HL-60 (cell line): ENCODE measurements around the gene RLN1.

ENCODE experiments used
- DNase-seq, 2 experiments: peaks; one replicate each; pipeline ENCODE4 v3.0.0-alpha.2; 2010 to 2020; ENCODE audit warnings: low read depth in 1 of 2, low spot score in 1 of 2
- H3K27ac ChIP-seq: fragments of 250-450 bp; sonication (Bioruptor Pico); replicated peaks from 2 replicates; pipeline ENCODE4 v1.5.1; 2020; ENCODE audit warnings: mild to moderate bottlenecking, moderate library complexity
- H3K27me3 ChIP-seq: fragments of 250-450 bp; sonication (Bioruptor Pico); 2 replicates; pipeline ENCODE4 v1.5.1; 2021; ENCODE audit warnings: mild to moderate bottlenecking, moderate library complexity; ENCODE audit not compliant: insufficient read depth, poor library complexity, severe bottlenecking
- H3K4me3 ChIP-seq: replicated peaks from 2 replicates; pipeline ENCODE4 v1.5.1; 2011; ENCODE audit warnings: mild to moderate bottlenecking, control low read depth, low read length; ENCODE audit not compliant: insufficient read depth
- GABPA ChIP-seq: IDR thresholded peaks from 2 replicates; pipeline ENCODE4 v1.6.1; 2012; ENCODE audit warnings: low read depth
- POLR2AphosphoS5 ChIP-seq: IDR thresholded peaks from 2 replicates; pipeline ENCODE4 v1.6.1; 2012; ENCODE audit warnings: low read depth
- SPI1 ChIP-seq: IDR thresholded peaks from 2 replicates; pipeline ENCODE4 v1.6.1; 2012; ENCODE audit warnings: low read depth, mild to moderate bottlenecking, borderline replicate concordance
- TF ChIP-seq, protein P1 (sequence below): IDR thresholded peaks from 2 replicates; pipeline ENCODE4 v1.6.1; 2012; ENCODE audit warnings: low read depth; ENCODE audit not compliant: insufficient replicate concordance
- TF ChIP-seq, protein P2 (sequence below): IDR thresholded peaks from one replicate; pipeline ENCODE4 v1.5.1; 2011; ENCODE audit warnings: low read length, control low read depth, inconsistent platforms; ENCODE audit not compliant: insufficient read depth

Gene RLN1

DNA sequence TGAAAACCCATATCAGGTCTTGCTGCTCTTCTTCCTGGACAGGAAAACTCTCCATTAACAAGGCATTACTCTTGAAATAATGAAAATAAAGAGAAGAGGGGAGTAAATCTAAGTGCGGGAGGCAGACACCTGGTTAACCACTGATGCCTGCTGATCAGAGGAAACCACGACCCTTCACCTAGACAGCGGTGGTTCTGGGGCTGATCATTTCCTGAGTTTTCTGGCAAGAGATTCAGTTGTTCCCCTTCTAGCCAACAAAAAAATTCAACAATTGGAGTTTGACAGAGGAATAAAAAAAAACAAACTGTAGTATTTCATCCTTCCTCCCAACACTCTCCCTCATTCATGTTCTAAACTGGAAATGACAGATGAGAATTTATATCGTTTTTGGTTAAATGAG lies 38.1 kb downstream of the RLN1 start:
- no peak for TF ChIP-seq POLR2AphosphoS5
- Histone ChIP-seq H3K27ac (no peak overlapping the region), H3K4me3 (no peak overlapping the region), H3K27me3 (peaks cover 3% of the 10 kb centered on the region)
- no peak for DNase-seq

DNA sequence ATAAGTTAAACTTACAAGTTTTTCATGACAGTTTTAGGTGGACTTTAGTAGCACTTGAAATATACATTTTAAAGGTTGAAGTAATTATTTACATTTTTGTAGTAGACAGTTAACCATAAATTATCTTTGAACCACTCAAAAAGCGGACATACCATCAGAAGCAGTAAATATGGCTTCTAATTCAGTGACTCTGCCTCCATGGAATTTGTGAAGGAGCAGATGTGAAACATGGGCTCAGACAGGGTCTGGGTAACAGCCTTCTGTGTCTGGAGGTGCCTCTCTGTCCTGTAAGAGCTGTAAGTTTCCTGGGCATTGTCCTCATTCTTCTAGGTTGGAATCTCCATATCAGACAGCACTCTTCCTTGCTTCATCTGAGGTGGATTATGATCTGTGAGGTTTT lies 47.5 kb downstream of the RLN1 start:
- peaks cover 5% of the 10 kb centered on the region for H3K27me3 ChIP-seq
- no peak overlapping the region for H3K4me3 ChIP-seq
- H3K27ac ChIP-seq: no peak overlapping the region
- DNase-seq: no peak
- TF ChIP-seq, protein P1, sequence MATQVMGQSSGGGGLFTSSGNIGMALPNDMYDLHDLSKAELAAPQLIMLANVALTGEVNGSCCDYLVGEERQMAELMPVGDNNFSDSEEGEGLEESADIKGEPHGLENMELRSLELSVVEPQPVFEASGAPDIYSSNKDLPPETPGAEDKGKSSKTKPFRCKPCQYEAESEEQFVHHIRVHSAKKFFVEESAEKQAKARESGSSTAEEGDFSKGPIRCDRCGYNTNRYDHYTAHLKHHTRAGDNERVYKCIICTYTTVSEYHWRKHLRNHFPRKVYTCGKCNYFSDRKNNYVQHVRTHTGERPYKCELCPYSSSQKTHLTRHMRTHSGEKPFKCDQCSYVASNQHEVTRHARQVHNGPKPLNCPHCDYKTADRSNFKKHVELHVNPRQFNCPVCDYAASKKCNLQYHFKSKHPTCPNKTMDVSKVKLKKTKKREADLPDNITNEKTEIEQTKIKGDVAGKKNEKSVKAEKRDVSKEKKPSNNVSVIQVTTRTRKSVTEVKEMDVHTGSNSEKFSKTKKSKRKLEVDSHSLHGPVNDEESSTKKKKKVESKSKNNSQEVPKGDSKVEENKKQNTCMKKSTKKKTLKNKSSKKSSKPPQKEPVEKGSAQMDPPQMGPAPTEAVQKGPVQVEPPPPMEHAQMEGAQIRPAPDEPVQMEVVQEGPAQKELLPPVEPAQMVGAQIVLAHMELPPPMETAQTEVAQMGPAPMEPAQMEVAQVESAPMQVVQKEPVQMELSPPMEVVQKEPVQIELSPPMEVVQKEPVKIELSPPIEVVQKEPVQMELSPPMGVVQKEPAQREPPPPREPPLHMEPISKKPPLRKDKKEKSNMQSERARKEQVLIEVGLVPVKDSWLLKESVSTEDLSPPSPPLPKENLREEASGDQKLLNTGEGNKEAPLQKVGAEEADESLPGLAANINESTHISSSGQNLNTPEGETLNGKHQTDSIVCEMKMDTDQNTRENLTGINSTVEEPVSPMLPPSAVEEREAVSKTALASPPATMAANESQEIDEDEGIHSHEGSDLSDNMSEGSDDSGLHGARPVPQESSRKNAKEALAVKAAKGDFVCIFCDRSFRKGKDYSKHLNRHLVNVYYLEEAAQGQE: no peak
- TF ChIP-seq, protein P2, sequence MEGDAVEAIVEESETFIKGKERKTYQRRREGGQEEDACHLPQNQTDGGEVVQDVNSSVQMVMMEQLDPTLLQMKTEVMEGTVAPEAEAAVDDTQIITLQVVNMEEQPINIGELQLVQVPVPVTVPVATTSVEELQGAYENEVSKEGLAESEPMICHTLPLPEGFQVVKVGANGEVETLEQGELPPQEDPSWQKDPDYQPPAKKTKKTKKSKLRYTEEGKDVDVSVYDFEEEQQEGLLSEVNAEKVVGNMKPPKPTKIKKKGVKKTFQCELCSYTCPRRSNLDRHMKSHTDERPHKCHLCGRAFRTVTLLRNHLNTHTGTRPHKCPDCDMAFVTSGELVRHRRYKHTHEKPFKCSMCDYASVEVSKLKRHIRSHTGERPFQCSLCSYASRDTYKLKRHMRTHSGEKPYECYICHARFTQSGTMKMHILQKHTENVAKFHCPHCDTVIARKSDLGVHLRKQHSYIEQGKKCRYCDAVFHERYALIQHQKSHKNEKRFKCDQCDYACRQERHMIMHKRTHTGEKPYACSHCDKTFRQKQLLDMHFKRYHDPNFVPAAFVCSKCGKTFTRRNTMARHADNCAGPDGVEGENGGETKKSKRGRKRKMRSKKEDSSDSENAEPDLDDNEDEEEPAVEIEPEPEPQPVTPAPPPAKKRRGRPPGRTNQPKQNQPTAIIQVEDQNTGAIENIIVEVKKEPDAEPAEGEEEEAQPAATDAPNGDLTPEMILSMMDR: no peak
- TF ChIP-seq POLR2AphosphoS5 (no peak), SPI1 (no peak), GABPA (no peak)

DNA sequence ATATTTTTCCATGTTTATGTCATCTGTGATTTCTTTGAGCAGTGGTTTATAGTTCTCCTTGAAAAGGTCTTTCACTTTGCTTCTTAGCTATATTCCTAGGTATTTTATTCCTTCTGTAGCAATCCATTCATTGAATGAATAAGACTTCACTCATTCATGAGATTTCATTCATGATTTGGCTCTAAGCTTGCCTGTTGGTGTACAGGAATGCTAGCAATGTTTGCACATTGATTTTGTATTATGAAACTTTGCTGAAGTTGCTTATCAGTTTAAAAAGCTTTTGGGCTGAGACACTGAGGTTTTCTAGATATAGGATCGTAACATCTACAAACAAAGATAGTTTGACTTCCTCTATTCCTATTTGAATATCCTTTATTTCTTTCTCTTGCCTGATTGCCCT lies 51.1 kb downstream of the RLN1 start:
- H3K27me3 ChIP-seq: peaks cover 2% of the 10 kb centered on the region
- no peak for DNase-seq
- TF ChIP-seq, protein P2: no peak
- TF ChIP-seq POLR2AphosphoS5: no peak
- TF ChIP-seq, protein P1: no peak
- TF ChIP-seq GABPA: no peak
- no peak for TF ChIP-seq SPI1
- H3K27ac ChIP-seq: no peak overlapping the region
- no peak overlapping the region for H3K4me3 ChIP-seq

DNA sequence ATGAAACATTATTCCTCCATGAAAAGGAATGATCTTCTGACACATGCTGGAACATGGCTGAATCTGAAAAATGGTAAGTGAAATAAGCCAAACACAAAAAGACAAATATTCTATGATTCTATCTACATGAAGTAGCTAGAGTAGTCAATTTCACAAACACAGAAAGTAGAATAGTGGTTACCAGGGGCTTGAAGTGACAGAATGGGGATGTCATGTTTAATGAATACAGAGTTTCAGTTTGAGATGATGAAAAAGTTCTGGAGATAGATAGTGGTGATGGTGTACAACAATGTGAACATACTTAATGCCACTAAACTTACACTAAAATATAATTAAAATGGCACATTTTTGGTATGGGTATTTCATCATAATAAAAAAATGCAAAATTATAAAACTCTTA lies 53.4 kb downstream of the RLN1 start:
- H3K27ac ChIP-seq: no peak overlapping the region
- no peak for DNase-seq
- no peak for TF ChIP-seq SPI1
- no peak for TF ChIP-seq POLR2AphosphoS5
- TF ChIP-seq, protein P1: no peak
- no peak for TF ChIP-seq GABPA
- TF ChIP-seq, protein P2: no peak

More for the DNA sequence above, 53.4 kb downstream of the RLN1 start:
- no peak overlapping the region for H3K4me3 ChIP-seq
- H3K27me3 ChIP-seq: peaks cover 2% of the 10 kb centered on the region
